ENCODE results near the gene MYEOV. TPM values are rescaled to one million over a fixed set of nuclear protein-coding genes. Genes with fewer than 3 reads are reported as not detected.

MYEOV gene
- total RNA-seq, 4 donors from 2014 or later: not detected

DNA sequence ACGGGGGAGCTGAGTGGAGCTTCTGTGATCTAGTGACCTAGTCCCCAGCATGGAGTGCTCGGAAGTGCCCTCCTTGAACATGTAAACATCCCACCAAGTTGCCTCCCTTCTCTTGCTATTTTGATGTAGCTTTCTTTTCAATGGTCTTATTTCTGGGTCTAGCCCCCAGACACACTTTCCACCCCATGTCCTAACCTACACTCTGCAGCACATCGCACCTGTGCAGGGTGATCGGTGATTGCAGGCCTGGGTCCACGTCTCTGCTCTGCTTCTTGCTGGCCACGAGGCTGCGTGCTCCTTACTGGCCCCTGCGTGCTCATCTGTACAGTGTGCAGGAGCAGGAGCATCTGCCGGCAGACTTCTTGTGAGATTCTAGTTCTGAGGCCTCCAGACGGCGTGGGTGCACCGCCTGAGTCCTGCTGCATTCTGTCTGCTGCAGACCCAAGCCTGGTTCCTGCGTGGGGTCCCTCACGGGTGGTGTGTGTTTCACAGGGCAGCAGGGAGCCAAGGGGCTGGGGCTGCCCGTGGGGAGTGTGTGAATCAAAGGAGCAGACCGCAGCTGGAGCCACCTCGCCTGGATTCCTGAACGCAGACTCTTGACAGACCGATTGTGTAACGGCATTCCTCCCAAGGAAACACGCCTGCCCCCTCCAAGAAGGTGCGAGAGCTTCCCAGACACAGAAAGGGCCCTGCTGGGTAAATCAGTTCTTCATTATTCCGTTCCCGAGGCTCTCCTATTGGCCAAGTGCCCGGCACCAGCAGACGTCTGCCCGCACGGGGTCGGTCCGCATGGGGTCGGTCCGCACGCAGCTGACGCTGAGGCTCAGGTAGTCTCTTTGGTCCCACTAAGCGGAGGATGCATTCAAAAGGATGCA lies 44.4 kb upstream of the MYEOV start:
- no peak for ATAC-seq
- H3K36me3 ChIP-seq: no peaks in the 10 kb centered on the region
- 38 to 65% methylated on average over 5 to 10 of the region's 35 CpGs for WGBS, 2 donors (ENCODE audit: low coverage in 1 of 2)

DNA sequence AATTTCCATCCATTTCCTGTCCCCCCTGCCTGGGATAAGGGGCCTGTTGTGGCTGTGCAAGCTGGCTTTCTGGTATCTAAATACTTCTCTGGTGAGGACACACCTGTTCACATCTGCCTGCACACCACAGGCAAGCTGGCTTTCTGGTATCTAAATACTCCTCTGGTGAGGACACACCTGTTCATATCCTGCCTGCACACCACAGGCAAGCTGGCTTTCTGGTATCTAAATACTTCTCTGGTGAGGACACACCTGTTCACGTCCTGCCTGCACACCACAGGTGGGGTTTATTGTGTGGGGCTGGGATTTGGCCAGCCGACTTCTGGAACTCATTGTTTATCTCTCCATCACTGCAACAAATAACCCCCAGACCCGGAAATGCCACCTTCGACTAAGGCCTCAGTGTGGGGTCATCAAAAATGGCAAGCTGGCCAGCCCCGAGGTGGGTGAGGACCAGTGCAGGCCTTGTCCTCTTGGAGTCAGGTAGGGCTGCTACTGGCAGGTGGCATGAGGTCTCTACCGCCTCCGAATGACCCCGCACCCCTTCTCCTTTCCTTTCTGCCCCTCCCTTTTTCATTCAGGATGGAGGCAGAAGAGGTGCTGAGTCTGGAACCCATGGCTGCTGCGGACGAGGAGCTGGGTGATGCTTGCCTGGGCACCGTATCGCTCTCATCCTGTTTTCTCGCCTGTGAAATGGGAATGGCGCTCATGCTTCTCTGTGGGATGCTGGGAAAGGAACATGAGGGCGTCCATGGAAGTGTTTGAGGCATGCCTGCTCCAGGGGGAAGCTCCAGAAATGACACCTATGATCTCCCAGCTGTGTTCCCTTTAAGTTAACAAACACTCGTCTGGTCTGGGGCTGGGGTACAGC lies 43.5 kb upstream of the MYEOV start:
- Histone ChIP-seq H3K27ac (no peak overlapping the region), H3K36me3 (no peaks in the 10 kb centered on the region), H3K9me3 (peaks cover 0 to 17% (median 0%) of the 10 kb centered on the region in 3 donors), H3K27me3 (peaks cover 62% of the 10 kb centered on the region), H3K4me3 (no peak overlapping the region), H3K4me1 (no peaks in the 10 kb centered on the region)
- no peak for ATAC-seq
- no peak for TF ChIP-seq POLR2A (IDR thresholded peaks at IDR 0.05)
- no peak for TF ChIP-seq POLR2AphosphoS5 (IDR thresholded peaks at IDR 0.05)
- TF ChIP-seq EP300 (IDR thresholded peaks at IDR 0.05): no peak
- TF ChIP-seq, protein P1, sequence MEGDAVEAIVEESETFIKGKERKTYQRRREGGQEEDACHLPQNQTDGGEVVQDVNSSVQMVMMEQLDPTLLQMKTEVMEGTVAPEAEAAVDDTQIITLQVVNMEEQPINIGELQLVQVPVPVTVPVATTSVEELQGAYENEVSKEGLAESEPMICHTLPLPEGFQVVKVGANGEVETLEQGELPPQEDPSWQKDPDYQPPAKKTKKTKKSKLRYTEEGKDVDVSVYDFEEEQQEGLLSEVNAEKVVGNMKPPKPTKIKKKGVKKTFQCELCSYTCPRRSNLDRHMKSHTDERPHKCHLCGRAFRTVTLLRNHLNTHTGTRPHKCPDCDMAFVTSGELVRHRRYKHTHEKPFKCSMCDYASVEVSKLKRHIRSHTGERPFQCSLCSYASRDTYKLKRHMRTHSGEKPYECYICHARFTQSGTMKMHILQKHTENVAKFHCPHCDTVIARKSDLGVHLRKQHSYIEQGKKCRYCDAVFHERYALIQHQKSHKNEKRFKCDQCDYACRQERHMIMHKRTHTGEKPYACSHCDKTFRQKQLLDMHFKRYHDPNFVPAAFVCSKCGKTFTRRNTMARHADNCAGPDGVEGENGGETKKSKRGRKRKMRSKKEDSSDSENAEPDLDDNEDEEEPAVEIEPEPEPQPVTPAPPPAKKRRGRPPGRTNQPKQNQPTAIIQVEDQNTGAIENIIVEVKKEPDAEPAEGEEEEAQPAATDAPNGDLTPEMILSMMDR (IDR thresholded peaks at IDR 0.05): no peak
- WGBS, 2 donors (ENCODE audit: low coverage in 1 of 2): 93 to 98% methylated on average over 5 to 9 of the region's 16 CpGs

More for the DNA sequence above, 44.4 kb upstream of the MYEOV start:
- H3K4me3 ChIP-seq: no peak overlapping the region
- peaks cover 0 to 17% (median 0%) of the 10 kb centered on the region in 3 donors for H3K9me3 ChIP-seq
- no peaks in the 10 kb centered on the region for H3K4me1 ChIP-seq
- no peak for TF ChIP-seq EP300 (IDR thresholded peaks at IDR 0.05)
- no peak for TF ChIP-seq POLR2AphosphoS5 (IDR thresholded peaks at IDR 0.05)
- TF ChIP-seq POLR2A (IDR thresholded peaks at IDR 0.05): no peak
- TF ChIP-seq, protein P1 (IDR thresholded peaks at IDR 0.05): no peak
- peaks cover 60% of the 10 kb centered on the region for H3K27me3 ChIP-seq
- H3K27ac ChIP-seq: no peak overlapping the region

DNA sequence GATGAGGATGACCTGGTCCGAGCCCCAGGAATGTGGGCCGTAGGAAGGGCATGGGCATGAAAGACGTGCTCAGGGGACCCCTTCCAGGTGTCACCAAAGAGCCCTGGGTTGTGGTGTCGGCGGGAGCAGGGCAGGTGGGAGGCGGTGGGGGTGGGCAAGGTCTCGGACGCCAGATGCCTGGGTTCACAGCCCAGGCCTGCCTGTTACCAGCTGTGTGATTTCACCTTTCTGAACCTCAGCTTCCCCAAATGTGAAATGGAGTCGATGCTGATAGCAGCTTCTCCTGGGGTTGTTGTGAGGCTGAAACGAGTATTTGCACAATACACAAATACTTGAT lies 42.9 kb upstream of the MYEOV start:
- no peak for TF ChIP-seq POLR2AphosphoS5 (IDR thresholded peaks at IDR 0.05)
- no peak for TF ChIP-seq POLR2A (IDR thresholded peaks at IDR 0.05)
- no peak for TF ChIP-seq EP300 (IDR thresholded peaks at IDR 0.05)
- TF ChIP-seq, protein P1 (IDR thresholded peaks at IDR 0.05): no peak
- no peak for ATAC-seq
- Histone ChIP-seq H3K27me3 (peaks cover 58% of the 10 kb centered on the region), H3K9me3 (peaks cover 0 to 17% (median 0%) of the 10 kb centered on the region in 3 donors), H3K27ac (no peak overlapping the region), H3K4me1 (no peaks in the 10 kb centered on the region), H3K36me3 (no peaks in the 10 kb centered on the region), H3K4me3 (no peak overlapping the region)
- WGBS, 2 donors (ENCODE audit: low coverage in 1 of 2): 68 to 100% methylated on average over 1 to 4 of the region's 10 CpGs

DNA sequence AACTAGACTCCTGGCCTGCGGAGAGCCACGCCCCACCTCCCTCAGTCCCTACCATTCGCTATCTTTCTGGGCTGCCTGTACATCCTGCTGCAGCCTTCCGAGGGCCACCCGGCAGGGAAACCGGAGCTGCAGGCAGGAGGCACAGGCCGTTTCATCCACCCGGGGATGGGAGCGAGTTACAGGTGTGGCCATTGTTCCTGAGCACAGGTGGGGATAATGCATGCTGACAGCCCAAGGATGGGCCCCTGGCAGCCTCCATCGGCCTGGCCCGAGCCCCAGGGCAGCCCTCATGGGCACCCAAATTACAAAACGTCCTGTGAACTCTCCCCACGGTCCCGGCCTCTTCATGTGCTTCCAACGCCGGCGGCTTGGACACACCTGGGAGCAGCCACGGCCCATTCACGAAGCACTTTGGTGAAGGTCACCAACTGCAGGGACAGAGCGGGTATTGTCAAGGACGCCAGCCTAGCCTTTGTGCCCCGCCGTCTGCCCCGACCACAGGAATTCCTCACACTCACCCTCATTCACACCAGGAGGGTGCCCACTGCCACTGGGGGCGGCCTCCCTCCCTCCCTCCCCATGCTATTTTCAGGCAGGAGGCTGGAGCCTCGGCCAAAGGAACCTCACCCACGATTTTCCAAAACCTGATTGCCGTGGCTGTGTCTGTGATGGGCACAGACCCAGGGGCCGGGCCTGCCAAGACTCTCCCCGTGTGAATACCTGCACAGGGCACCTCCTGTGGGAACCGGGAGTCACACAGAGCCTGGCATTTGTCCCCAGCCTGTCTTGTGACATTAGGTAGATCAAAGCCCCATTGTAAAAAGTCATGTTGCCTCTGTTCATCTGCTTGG lies 42.1 kb upstream of the MYEOV start:
- TF ChIP-seq POLR2A (IDR thresholded peaks at IDR 0.05) (no peak), EP300 (IDR thresholded peaks at IDR 0.05) (no peak), POLR2AphosphoS5 (IDR thresholded peaks at IDR 0.05) (no peak)
- TF ChIP-seq, protein P1 (IDR thresholded peaks at IDR 0.05): no peak
- no peak for ATAC-seq

More for the DNA sequence above, 42.1 kb upstream of the MYEOV start:
- Histone ChIP-seq H3K9me3 (peaks cover 0 to 17% (median 0%) of the 10 kb centered on the region in 3 donors), H3K36me3 (no peaks in the 10 kb centered on the region), H3K4me3 (no peak overlapping the region), H3K27ac (no peak overlapping the region), H3K4me1 (no peaks in the 10 kb centered on the region), H3K27me3 (peaks cover 57% of the 10 kb centered on the region)
- 89 to 100% methylated on average over 3 to 10 of the region's 31 CpGs for whole genome bisulfite sequencing, 2 donors (ENCODE audit: low coverage in 1 of 2)
